SHP77 (cell line): Measurements from ENCODE around the gene ZCCHC14.
"Not testable (repeated sequence)": the region's sequence is repeated elsewhere in the genome, so short reads cannot be mapped to it uniquely, and the experiment has no call there.

Source experiments
- DNase-seq, 2 experiments: peaks; one replicate each; lab custom pipeline; 2025; lab: John Stamatoyannopoulos, UW

ZCCHC14 gene

DNA sequence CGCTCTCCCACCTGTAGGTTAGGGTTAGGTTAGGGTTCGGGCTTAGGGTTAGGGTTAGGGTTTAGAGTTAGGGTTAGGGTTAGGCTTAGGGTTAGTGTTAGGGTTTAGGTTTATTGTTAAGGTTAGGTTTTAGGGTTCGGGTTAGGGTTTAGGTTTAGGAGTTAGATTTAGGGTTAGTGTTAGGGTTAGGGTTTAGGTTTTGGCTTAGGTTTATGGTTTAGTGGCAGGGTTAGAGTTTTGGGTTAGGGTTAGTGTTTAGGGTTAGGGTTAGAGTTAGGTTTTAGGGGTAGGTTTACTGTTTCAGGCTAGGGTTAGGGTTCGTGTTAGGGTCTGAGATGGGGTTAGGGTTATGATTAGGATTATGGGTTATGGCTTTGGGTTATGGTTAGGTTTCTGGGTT, 31.6 kb upstream of the ZCCHC14 start:
- no peak for DNase-seq

GRCh38 chr16:87523605-87524004, 30.8 kb upstream of the ZCCHC14 start:
- DNase-seq, result not testable (repeated sequence)

GRCh38 chr16:87521764-87522163, 28.9 kb upstream of the ZCCHC14 start:
- DNase-seq, result not testable (repeated sequence)

- not testable (repeated sequence) for DNase-seq
Measured at GRCh38 chr16:87519170-87519569, 26.3 kb upstream of the ZCCHC14 start.

- DNase-seq, result not testable (repeated sequence)
Measured at GRCh38 chr16:87518430-87519051, 25.7 kb upstream of the ZCCHC14 start.

DNA sequence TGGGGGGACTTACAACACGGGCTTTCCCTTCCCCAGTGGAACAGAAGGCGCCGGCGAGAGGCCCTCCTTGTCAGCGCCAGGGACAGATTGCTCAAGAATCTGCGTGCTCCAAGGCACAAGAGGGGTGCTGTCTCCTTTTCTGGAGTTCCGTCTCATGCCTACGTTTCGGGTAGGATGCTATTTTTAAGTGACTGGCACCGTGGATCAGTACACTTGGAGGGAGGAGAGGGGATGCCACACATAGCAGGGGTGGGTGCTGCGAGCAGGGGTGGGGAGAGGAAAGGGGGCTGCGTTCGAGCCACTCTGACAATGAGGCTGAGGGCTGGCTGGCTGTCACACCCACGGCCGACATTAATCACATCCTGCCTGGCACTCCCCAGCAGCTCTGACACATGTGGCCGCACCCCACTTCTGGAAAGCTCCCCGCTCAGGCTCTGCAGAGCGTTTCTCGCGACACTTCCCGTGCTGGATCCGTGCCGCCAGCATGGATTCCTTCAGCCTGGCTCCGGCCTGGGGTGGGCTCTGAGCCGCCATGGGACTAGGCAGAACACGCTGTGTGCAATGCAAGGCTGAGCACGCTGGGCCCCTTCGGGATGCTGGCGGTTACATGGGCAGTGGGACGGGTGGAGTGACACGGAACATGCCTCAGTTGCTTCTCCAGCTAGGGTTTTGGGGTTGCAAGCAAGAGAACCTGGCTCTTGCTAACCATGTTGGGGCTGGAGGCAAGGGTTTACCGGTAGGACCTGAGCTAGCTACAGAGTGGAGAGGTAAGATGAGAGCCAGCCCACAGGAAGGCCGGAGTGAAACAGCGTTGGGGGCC, 25.0 kb upstream of the ZCCHC14 start:
- not testable (repeated sequence) for DNase-seq

DNA sequence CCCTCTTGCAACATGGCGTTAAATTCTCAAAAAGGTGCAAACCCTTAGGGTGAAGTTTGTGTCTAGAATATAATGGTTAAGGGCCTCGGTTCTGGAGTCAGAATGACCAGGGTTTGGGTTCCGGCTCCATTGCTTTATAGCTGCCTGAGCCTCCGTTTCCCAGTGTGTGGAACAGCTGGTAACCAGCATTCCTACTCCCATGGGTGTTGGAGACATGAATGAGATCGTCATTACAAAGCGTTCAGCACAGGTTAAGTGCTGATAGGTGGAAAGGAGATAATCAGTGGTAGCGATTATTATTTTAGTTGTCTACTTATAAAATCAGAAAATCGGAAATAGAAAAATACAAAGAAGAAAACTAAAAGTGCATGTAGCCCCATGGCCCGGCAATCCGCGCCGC, 23.5 kb upstream of the ZCCHC14 start:
- DNase-seq, result no peak

- no peak for DNase-seq
Measured at GRCh38 chr16:87515475-87516330, 22.9 kb upstream of the ZCCHC14 start.

DNA sequence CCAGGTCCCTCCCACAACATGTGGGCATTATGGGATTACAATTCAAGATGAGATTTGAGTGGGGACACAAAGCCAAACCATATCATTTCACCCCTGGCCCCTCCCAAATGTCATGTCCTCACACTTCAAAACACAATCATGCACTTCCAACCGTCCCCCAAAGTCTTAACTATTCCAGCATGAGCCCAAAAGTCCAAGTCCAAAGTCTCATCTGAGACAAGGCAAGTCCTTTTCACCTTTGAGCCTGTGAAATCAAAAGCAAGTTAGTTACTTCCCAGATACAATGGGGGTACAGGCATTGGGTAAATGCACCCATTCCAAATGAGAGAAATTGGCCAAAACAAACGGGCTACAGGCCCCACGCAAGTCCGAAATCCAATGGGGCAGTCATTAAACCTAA, 17.0 kb upstream of the ZCCHC14 start:
- DNase-seq, result not testable (repeated sequence)

GRCh38 chr16:87507351-87508069, 14.7 kb upstream of the ZCCHC14 start:
- no peak for DNase-seq

GRCh38 chr16:87506423-87507350, 13.9 kb upstream of the ZCCHC14 start:
- no peak for DNase-seq

DNA sequence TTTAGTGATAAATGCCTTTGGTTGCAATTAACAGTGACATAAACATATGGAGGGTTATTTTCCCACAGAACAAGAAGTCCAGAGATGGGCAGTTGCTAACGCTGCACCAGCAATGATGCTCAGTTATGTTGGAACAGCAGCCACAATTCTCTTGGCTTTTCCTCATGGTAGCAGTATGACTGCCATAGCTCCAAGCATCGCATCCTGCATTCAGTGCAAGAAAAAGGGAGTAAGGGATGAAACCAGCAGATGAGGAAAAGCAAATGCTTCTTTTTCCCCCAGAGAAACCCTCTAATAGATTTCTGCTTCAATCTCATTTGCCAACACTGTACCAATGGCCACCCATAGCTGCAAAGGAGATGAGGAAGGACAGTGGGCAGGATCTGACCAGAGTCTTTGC, 13.0 kb upstream of the ZCCHC14 start:
- DNase-seq, result no peak

- DNase-seq, result not testable (repeated sequence)
Measured at GRCh38 chr16:87503232-87503937, 10.6 kb upstream of the ZCCHC14 start.

DNA sequence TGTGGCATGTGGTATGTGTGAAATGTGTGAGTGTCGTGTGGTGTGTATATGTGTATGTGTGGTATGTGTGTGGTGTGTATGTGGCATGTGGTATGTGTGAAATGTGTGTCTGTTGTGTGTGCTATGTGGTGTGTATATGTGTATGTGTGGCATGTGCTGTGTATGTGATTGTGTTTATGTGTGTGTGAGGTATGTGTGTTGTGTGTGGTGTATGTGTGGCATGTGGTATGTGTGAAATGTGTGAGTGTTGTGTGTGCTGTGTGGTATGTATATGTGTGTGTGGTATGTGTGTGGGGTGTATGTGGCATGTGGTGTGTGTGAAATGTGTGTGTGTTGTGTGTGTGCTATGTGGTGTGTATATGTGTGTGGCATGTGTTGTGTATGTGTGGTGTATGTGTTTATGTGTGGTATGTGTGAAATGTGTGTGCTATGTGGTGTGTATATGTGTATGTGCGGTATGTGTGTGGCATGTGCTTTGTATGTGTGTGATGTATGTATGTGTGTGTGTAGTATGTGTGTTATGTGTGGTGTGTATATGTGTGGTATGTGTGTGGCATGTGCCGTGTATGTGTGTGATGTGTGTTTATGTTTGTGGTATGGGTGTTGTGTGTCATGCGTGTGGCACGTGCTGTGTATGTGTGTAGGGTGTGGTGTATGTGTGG, 9.6 kb upstream of the ZCCHC14 start:
- DNase-seq, result no peak

DNA sequence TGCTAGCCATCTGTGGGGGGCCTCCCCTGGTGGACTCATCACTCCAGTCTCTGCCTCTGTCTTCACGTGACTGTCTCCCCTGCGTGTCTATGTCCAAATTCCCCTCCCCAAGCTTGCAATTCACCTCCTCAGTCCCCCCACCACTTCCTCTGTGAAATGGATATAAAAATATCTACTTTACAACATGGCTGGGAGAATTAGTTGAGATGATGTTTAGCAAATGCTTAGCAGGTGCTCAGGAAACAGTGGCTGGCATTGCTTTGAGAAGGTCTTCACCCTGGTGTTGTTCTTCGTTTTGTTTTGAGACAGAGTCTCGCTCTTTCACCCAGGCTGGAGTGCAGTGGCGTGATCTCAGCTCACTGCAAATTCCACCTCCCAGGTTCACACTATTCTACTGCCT, 8.3 kb upstream of the ZCCHC14 start:
- no peak for DNase-seq

- DNase-seq, result no peak
Measured at GRCh38 chr16:87499189-87499486, 6.3 kb upstream of the ZCCHC14 start.

GRCh38 chr16:87498324-87499188, 5.7 kb upstream of the ZCCHC14 start:
- no peak for DNase-seq

- DNase-seq, result not testable (repeated sequence)
Measured at GRCh38 chr16:87497767-87498290, 5.0 kb upstream of the ZCCHC14 start.
